GM18502 (cell line): ENCODE results near the gene ITGAE.
A peak's percentile ranks its signal among the peaks of the same experiment; 100 is the strongest.

Source experiments
- ATAC-seq: cut with Tn5 transposase; IDR thresholded peaks from one replicate; pipeline ENCODE4 v1.9.1; 2021; ENCODE audit warnings: mild to moderate bottlenecking; ENCODE audit not compliant: unreplicated experiment, poor library complexity

Gene ITGAE

DNA sequence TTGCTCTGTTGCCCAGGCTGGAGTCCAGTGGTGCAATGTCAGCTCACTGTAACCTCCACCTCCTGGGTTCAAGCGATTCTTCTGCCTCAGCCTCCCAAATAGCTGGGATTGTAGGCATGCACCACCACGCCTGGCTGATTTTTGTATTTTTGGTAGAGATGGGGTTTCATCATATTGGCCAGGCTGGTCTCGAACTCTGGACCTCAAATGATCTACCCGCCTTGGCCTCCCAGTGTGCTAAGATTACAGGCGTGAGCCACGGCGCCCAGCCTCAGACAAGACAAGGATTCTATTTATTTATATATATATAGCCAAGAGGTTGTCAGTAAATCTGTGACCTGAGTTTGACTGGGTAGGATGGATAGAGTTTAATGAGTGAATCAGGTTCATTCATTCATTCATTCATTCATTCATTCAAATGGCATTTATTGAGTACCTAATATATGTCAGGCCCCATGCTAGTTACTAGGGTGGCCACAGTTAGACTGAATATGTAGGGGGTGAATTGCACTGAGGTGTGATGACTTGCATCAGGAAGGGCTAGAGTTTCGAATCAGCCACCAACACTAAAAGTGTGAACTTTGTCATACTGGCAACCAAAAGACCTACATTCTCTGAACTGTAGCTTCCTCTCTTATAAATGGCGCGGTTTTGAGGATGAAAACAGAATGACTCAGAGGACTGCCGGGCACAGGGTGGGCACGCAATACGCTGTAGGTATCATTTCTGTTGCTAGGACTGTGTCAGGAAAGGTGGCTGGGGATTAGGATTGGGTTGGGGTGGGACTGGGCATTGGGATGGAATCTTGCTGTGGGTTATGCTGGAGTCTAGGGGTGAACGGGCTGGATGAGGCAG, 37.8 kb downstream of the ITGAE start:
- peak; percentile 71 for ATAC-seq

DNA sequence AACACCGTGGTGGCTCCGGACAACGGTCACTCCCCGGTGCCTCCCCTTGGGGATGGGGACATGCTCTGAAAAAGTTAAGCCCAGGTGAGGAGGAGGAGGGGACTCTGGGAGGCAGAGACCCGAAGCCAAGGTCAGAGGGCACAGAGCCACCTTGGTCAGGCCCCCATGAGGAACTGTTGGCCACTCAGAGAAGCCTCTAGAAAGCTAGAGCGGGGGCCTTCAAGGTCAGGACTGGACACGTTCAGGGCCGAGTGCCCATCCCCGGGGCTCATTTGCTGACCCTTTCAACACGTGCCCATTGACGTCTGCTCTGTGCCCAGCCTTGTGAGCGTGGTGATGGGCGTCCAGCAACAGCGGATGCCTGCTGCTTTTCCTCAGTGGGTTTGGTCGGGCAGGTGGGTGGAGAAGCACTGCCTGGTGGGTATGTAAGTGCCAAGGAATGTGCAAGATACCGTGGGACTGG, 39.0 kb downstream of the ITGAE start:
- no peak for ATAC-seq

DNA sequence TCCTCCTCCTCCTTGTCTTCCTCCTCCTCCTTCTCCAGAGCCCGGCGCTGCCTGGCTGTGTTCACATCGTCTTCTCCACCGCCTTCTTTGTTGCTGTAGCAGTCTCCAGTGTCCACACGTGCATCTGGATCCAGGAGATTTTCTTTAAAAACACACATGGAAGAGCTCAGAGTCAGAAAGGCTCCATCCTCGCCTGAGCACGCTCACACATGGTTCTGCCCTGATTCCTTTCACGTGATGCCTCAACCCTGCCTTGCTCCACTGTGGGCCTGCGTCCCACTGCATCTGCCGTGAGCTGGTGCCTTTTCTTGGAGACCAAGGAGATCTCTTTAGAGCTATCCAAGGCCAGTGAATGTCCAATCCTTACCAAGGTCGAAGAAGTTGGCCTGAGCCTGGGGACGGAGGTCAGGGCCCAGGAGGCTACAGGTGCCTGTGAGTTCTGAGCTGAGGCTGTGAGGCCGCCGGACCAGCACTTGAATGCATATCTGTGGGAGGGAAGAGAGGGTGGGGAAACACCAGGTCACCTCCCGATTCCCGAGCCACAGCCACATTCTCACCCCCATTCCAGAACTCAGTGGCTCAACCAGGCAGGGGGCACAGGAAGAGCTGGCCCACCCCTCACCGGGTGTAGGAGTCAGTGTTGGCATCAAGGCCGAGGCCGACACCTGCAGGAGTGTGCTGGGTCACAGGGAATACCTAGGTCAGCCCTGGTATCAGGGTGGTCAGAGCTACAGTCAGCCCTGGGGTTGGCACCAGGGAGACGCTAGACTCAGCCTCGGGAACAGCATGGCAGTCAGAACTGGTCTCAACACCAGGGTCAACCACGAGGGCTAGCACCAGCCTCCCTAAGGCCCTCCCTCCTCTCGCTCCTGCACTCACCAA, 39.7 kb downstream of the ITGAE start:
- ATAC-seq: no peak

DNA sequence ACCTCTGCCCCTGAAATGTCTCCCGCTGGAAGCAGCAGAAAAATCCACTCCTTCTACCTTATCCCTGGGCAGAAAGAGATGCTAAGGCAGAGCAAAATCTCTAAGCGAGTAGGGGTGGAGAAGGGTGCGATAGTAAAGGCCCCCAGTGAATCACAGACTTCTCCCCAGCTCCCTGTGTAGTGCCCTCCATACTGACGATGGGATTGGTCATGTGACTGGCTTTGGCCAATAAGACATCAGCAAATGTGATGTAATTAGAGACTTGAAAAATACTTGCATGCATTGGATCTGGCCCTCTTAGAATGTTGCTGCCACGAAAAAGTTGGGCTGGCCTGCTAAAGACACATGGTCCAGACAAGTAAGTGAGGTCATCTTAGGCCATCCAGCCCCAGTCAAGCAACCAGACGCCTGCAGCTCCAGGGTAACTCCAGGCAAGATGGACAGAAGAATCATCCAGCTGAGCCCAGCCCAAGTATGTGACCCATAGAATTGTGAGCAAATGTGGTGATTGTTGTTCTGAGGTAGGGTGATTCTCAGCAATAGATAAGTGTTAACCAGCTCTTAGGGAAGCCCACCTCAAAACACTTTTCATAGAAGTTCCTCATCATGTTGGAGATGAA, 41.3 kb downstream of the ITGAE start:
- no peak for ATAC-seq

DNA sequence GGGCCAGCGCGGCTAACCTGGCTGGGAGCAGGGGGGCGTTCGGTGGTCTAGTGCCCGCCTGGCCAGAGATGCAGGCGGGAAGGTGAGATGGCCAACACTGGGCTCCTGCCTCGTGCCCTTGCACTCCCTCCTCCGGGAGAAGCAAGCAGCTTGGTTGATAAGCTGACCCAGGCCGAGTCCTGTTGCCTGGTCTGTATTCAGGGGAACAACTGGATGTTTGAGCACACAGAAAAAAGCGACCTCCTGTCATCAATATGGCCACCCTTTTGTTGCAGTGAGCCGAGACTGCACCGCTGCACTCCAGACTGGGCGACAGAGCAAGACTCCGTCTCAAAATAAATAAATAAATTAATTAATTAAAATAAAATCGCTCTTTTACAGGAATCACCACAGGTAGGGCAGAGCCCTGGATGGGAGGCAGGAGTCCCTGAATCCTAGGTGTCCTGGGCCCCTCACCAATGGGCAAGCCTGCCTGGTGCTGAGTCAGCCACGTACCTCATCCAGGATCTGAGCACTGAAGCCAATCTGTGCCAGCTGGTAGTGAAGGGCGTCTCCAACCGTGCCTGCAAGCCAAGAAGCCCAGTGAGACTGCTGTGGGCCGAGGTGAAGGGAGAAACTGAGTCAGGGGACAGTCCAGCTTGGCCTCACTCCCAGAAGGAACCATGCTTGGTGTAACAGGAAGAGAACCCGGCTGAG, 45.5 kb downstream of the ITGAE start:
- ATAC-seq: no peak

DNA sequence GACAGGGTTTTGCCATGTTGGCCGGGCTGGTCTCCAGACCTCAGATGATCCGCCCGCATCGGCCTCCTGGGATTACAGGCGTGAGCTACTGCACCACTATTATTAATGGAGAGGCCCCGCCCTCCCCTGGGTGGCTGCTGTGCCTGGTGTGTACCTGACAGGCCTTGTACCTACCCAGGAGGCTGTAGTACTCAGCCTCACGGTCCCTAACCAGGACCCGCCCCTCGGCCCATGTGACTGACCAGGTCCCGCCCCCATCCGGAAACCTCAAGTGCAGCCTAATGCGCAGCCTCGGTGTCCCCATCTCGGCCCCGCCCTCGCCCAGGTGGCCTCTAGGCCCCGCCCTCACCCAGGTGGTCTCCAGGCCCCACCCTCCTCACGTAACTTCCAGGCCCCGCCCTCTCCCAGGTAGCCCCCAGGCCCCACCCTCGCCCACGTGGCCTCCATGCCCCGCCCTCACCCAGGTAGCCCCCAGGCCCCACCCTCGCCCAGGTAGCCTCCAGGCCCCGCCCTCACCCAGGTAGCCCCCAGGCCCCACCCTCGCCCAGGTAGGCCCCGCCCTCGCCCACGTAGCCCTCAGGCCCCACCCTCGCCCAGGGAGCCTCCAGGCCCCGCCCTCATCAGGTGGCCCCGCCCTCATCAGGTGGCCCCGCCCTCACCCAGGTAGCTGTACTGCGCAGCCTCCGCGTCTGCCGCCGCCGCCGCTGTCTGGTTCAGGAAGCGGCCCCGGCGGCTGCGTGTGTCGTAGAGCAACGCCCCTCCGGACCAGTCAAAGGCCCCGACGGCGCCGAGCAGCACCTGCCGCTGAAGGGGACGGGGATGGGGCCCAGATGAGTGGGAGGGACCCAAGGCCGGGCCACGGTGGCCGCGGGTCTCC, 46.3 kb downstream of the ITGAE start:
- ATAC-seq: no peak

DNA sequence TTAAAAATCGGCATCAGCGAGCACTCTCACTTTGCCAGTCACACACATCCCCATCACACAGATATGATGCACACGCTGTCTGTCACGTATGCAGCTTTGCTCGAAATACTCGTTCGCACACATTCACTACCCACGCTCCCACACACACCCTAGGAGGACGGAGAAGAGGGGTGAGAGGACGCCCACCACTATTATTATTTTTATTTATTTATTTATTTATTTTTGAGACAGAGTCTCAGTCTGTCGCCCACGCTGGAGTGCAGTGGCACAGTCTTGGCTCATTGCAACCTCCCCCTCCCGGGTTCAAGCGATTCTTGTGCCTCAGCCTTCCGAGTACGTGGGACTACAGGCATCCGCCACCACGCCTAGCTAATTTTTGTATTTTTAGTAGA, 46.9 kb downstream of the ITGAE start:
- ATAC-seq: no peak

DNA sequence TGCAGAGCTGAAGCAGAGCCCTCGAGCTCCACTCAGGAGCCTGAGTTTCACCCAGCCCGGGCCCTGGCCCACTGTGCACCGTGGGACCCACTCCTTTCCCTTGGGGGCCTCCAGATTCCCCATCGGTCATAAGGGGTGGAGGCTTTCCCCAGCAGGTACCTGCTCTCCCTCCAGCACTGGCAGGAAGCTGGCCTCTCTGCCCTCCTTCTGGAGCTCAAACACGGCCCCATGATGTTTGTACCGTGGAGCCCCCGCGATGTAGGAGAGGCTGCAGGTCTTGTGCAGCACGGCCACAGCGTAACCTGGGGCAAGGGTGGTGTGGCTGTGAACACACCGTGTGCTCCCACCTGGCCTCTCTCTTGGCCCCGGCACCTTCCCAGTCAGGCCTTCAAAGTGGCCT, 47.4 kb downstream of the ITGAE start:
- no peak for ATAC-seq

DNA sequence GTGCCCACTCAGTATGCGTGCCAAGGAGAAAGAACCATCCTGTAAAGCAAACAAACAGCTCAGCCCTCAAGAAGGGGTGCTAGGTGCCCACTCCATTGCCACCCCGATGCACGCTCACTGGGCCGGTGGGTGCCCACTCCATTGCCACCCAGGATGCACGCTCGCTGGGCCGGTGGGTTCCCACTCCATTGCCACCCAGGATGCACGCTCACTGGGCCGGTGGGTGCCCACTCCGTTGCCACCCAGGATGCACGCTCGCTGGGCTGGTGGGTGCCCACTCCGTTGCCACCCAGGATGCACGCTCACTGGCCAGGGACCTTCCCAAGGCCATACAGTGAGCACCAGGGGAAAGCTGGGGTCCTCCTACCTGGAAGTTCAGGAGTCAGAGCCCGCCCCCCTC, 49.2 kb downstream of the ITGAE start:
- ATAC-seq: no peak

DNA sequence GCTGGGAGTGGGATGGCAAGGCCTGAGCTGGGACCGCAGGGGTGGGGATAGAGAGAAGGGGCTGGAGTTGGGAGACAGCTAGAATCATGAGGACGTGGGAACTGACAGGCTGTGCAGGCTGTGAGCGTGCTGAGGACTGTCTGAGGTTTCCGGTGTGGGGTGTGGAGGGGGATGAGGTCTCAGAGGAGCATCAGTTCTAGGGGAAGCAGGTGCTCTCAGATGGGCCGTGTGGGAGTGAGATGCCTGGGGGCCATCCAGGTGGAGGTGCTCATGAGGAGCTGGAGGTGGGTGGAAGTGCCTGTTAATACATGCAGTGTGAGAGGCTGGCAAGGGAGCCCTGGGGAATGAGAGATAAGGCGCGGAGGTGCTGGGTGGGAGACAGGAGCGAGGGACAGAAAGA, 50.1 kb downstream of the ITGAE start:
- ATAC-seq: no peak

DNA sequence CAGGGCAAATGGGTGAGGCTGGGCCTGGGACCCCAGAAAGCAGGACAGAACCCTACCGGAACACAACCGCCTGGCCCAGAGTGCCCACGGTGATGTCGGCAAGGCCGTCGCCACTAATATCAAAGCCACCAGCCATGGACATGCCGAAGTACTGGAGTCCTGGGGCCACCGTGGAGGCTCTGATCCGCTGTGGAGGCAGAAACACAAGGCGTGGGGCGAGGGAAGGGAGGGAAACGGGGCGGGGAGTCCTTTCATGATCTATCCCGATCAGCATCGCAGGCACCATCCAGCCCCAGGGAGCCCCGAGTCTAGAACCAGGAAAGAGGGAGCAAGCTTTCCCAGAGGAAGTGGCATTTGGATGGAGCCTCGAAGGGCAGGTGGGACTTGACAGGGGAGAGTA, 50.7 kb downstream of the ITGAE start:
- ATAC-seq: no peak

DNA sequence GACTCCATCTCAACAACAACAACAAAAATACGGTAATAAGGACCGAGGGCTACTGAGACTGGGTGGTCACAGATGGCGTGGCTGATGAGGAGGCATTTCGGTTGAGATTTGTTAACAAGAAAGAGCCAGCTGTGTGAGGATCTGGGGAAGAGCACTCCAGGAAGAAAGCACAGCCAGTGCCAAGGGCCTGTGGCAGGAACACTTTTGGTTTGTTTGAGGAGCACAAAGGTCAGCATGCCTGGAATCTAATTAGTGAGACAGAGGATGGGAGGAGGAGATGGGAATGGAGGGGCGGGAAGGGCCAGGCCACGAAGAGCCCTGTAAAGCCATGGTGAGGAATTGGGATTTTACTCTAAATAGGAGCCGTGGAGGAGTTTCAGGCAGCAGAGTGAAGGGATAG, 52.4 kb downstream of the ITGAE start:
- ATAC-seq: no peak

DNA sequence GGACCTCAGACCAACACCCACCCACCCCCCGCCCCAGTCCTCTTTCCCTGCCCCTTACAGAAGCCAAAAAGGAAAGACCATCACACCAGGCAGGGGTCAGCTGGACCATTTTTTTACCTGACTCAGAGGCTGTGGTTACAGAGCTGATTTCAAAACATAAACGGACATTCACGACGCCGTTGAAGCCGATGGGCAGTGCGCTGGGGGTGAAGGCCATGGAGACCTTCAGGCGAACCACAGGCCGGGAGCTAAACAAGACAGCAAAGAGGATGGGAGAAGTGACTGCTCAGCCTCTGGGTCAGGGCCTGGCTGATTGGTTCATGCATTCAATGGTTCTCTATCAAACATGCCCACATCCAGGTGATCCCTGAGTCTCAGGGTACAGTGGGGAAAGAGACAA, 53.2 kb downstream of the ITGAE start:
- ATAC-seq: no peak

DNA sequence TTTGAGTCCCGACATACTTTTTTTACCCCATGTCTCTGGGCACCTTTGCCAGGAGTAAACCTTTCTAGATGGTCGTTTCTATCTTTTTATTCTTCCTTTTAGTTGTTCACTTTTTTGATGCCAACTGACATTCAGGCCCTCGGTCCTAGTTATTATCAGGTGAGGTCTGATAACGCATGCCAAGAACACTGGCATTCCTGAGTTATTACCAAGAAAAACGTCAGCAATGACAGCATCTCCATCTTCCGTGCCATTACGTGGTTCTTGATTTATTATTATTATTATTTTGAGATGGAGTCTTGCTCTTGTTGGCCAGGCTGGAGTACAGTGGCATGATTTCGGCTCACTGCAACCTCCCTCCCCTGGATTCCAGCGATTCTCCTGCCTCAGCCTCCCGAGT, 55.9 kb downstream of the ITGAE start:
- no peak for ATAC-seq

DNA sequence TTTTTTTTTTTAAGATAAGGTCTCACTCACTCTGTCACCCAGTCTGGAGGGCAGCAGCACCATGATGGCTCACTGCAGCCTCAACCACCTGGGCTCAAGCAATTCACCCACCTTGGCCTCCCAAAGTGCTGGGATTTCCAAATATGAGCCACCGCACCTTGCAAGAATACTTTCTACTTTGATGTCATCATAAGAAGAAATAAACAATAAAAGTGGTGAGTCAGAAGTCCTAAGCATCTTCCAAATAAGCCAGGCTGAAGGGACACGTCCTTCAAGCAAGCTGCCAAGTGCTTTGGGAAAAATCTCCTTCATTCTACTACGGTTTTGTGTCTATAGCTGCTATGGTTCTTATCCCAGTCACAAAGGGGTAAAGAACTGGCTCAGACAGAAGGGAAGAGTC, 57.0 kb downstream of the ITGAE start:
- no peak for ATAC-seq

DNA sequence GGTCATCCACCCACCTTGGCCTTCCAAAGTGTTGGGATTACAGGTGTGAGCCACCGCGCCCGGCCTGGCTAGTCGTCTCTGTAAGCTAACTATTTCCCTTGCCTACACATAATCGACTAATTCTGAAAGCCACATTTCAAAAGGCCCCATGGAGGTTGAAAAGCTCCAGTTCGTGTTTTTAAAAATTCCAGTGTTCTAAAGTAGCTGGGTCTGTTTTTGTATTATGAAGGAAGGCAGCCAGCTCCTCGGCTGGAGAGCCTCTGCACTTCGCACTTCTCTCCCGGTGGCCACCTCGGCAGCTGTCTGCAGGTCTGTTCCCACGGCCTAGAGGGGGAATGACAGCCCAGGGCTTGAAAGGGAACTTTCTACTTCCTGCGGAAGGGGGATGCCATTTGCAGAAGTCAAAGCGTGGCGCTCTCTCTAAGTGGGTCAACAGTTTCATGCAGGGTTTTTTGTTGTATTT, 60.3 kb downstream of the ITGAE start:
- peak; percentile 54 for ATAC-seq

DNA sequence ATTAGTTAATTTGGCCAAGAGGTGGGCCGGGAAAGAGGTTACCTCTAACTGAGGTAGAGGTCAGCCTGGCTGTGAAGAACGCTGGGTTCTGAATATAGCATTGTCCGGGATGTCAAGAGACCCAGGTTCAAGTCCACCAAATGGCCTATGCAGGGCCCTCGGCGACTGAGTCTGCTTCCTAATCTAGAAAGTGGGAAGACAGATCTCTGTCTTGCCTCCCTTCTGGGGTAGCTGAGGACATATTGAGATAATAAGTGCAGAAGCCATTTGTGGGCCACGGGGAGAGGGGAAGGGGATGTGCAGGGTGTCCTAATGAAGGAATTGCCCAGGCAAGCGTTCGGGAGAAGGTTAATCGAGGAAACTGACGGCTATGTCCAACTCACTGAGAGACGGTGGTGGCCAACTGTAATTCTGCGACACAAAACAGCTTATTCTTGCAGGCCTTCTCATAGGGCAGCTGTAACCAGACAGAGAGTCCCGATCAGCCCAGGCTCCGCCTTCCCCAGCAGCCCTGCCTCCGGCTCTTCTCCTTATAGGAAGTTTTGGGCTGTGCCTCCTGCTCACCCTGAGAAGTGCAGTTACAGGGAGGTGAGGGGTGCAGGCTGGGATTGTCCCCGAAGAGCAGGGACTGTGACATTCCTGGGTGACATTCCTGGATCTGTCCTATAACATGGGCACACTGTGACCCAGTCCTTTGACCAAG, 61.4 kb downstream of the ITGAE start:
- no peak for ATAC-seq

DNA sequence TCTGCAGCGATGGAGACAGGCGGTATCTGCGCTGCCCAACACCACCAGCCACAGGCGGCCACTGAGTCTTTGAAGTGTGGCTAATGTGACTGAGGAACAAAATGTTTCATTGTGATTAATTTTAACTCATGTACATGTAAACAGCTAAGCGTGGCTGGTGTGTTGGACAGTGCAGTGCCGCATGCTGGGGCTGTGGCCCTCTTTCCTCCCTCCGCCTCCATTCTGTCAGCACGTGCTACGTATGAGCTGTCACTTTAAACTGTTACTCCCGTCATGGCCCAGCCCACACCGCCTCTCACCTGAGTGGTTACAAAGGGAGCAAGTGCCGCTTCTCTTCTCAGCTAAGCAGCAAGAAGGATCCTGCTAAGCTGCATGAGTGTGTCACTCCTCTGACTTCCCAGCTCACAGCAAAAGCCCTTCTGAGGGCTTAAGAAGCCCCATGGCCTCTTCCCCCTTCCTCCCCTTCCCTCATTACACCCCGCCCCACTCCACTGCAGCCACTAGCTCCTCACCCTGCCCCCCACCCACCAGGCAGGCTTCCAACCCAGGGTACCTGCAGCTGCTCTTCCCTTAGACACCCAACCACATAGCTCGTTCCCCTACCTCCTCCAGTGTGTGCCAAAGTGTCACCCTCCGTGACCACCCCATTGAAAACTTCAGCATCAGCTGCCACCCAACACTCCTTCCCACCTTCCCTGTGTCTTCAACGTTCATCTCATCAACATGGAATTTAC, 62.3 kb downstream of the ITGAE start:
- no peak for ATAC-seq
